Inferior parietal cortex (tissue), 1 donor: ENCODE measurements around the gene TMCC1.

Experiments
- DNase-seq: peaks from one replicate; pipeline ENCODE4 v3.0.0-alpha.2; 2016; ENCODE audit errors: extremely low spot score

The TMCC1 gene

DNA sequence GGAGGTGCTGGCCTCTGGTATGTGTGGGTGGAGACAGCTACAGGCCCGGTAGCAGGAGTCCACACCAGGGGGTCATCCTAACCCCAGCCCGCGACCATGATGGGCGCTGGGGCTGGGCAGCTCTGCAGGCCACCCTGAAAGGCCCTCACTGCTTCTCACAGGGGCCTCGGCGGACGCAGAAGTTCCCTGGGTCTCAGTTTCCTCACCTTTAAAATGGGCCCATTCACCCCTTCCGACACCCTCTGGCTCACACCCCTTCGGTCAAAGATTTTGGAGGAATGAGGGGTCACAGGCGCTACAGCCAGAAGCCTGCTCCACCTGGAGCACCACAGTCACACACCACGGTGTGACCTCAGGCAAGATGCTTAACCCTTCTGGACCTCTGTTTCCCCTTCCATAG is 295.0 kb downstream of the TMCC1 start:
- DNase-seq: no peak

DNA sequence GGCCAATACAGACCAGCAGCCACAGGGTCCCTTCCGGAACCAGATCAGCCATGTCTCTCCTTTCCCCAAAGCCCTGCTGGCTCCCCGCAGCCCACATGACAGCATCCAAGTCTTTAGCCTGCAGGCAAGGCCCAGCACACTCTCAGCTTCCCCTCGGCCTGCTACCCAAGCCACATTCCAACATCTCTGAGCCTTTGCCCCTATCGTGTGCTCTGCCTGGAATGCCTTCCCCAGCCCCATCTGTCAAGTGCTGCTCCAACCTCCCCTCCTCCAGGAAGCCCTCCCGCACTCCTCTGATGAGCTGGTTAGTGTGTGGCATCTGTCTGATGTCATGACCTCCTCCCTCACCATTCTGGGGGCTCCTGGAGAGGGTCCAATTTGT is 295.5 kb downstream of the TMCC1 start:
- DNase-seq: no peak
